Loucy (cell line): ENCODE measurements around the gene WWOX.

Experiments
- H2AFZ ChIP-seq: fragments of 200-600 bp; sonication (generic); 2 replicates; pipeline ENCODE4 v1.6.0; 2016; ENCODE audit warnings: antibody characterized with exemption, mild to moderate bottlenecking, low read length, moderate library complexity
- H3F3A ChIP-seq: fragments of 200-600 bp; 2 replicates; pipeline ENCODE4 v1.6.0; 2016; ENCODE audit warnings: antibody characterized with exemption, low read depth, mild to moderate bottlenecking
- H3K27me3 ChIP-seq: fragments of 200-600 bp; sonication (generic); 2 replicates; pipeline ENCODE4 v1.6.1; 2014; ENCODE audit warnings: low read length, mild to moderate bottlenecking; ENCODE audit not compliant: insufficient read depth, poor library complexity, severe bottlenecking
- H3K36me3 ChIP-seq: fragments of 200-600 bp; sonication (generic); 2 replicates; pipeline ENCODE4 v1.6.1; 2016; ENCODE audit warnings: low read length; ENCODE audit not compliant: insufficient read depth
- H3K4me1 ChIP-seq: fragments of 200-600 bp; sonication (generic); 2 replicates; pipeline ENCODE4 v1.5.1; 2014; ENCODE audit warnings: low read length, mild to moderate bottlenecking; ENCODE audit not compliant: insufficient read depth, poor library complexity, severe bottlenecking
- H3K4me2 ChIP-seq: fragments of 200-600 bp; sonication (generic); 2 replicates; pipeline ENCODE4 v1.6.0; 2014; ENCODE audit warnings: antibody characterized with exemption, low read length, low read depth, mild to moderate bottlenecking; ENCODE audit not compliant: poor library complexity, severe bottlenecking
- H3K4me3 ChIP-seq: fragments of 200-600 bp; sonication (generic); 2 replicates; pipeline ENCODE4 v1.5.1; 2014; ENCODE audit warnings: low read length, mild to moderate bottlenecking, mixed read lengths; ENCODE audit not compliant: poor library complexity, severe bottlenecking
- H3K79me2 ChIP-seq: fragments of 200-600 bp; sonication (generic); 2 replicates; pipeline ENCODE4 v1.6.1; 2014; ENCODE audit warnings: low read length; ENCODE audit not compliant: insufficient read depth
- H3K9ac ChIP-seq: fragments of 200-600 bp; sonication (generic); 2 replicates; pipeline ENCODE4 v1.6.0; 2014; ENCODE audit warnings: mild to moderate bottlenecking, low read depth, low read length, moderate library complexity; ENCODE audit not compliant: poor library complexity, severe bottlenecking
- H3K9me2 ChIP-seq: fragments of 200-600 bp; sonication (generic); replicated peaks from 2 replicates; pipeline ENCODE4 v1.6.1; 2016; ENCODE audit warnings: low read depth, low read length, mixed read lengths
- H3K9me3 ChIP-seq: fragments of 200-600 bp; sonication (generic); 2 replicates; pipeline ENCODE4 v1.6.1; 2014; ENCODE audit warnings: mild to moderate bottlenecking, antibody characterized with exemption, low read length, low read depth; ENCODE audit not compliant: insufficient read depth
- H4K20me1 ChIP-seq: fragments of 200-600 bp; sonication (generic); 2 replicates; pipeline ENCODE4 v1.6.0; 2014; ENCODE audit warnings: antibody characterized with exemption, low read length, mild to moderate bottlenecking; ENCODE audit not compliant: insufficient read depth, poor library complexity, severe bottlenecking
- CTCF ChIP-seq: fragments of 200-600 bp; sonication (generic); conservative IDR thresholded peaks from 2 replicates; pipeline ENCODE4 v1.5.1; 2014; ENCODE audit warnings: mild to moderate bottlenecking, antibody characterized with exemption, low read length
- EZH2phosphoT487 ChIP-seq: fragments of 200-600 bp; IDR thresholded peaks from 2 replicates; pipeline ENCODE4 v1.6.1; 2018; ENCODE audit warnings: antibody characterized with exemption, mild to moderate bottlenecking, moderate library complexity, borderline replicate concordance

Gene WWOX

GRCh38 chr16:78460428-78460827, 361.0 kb downstream of the WWOX start:
- Histone ChIP-seq H3K9me3 (no peaks in the 10 kb centered on the region), H3K4me3 (no peak overlapping the region), H3K9ac (no peak overlapping the region), H3K36me3 (no peaks in the 10 kb centered on the region), H2AFZ (no peak overlapping the region), H3K79me2 (no peaks in the 10 kb centered on the region), H3K4me2 (no peak overlapping the region), H3F3A (no peaks in the 10 kb centered on the region), H4K20me1 (no peaks in the 10 kb centered on the region), H3K27me3 (no peaks in the 10 kb centered on the region), H3K4me1 (peaks cover 2% of the 10 kb centered on the region), H3K9me2 (no peaks in the 10 kb centered on the region)
- no peak for TF ChIP-seq CTCF
- TF ChIP-seq EZH2phosphoT487, result no peak

- no peaks in the 10 kb centered on the region for H3K9me2 ChIP-seq
- TF ChIP-seq CTCF, result no peak
- no peak for TF ChIP-seq EZH2phosphoT487
- no peak overlapping the region for H3K4me2 ChIP-seq
- H3K36me3 ChIP-seq, result no peaks in the 10 kb centered on the region
- no peaks in the 10 kb centered on the region for H3F3A ChIP-seq
- H2AFZ ChIP-seq, result no peak overlapping the region
- no peaks in the 10 kb centered on the region for H3K79me2 ChIP-seq
- peaks cover 2% of the 10 kb centered on the region for H3K4me1 ChIP-seq
- H3K27me3 ChIP-seq, result no peaks in the 10 kb centered on the region
- no peak overlapping the region for H3K4me3 ChIP-seq
- H3K9me3 ChIP-seq, result no peaks in the 10 kb centered on the region
- H4K20me1 ChIP-seq, result no peaks in the 10 kb centered on the region
- no peak overlapping the region for H3K9ac ChIP-seq
These were observed 361.6 kb downstream of the WWOX start for GRCh38 chr16:78461087-78461486.

GRCh38 chr16:78461496-78462287, 362.2 kb downstream of the WWOX start:
- H3K36me3 ChIP-seq, result no peaks in the 10 kb centered on the region
- no peaks in the 10 kb centered on the region for H3K27me3 ChIP-seq
- no peaks in the 10 kb centered on the region for H4K20me1 ChIP-seq
- no peak overlapping the region for H3K4me2 ChIP-seq
- H3K4me3 ChIP-seq, result no peak overlapping the region
- TF ChIP-seq EZH2phosphoT487 (no peak), CTCF (no peak)
- no peaks in the 10 kb centered on the region for H3K9me3 ChIP-seq
- peaks cover 2% of the 10 kb centered on the region for H3K4me1 ChIP-seq
- H3K9me2 ChIP-seq, result no peaks in the 10 kb centered on the region
- no peak overlapping the region for H3K9ac ChIP-seq
- H2AFZ ChIP-seq, result no peak overlapping the region
- H3F3A ChIP-seq, result no peaks in the 10 kb centered on the region
- H3K79me2 ChIP-seq, result no peaks in the 10 kb centered on the region
